Type B pancreatic cell (in vitro differentiated cells): ENCODE data around the gene TSHR. TPM values are rescaled to one million over a fixed set of nuclear protein-coding genes. Genes with fewer than 3 reads are reported as not detected.

Experiments used
- DNase-seq: peaks from one replicate; pipeline ENCODE4 v3.0.0; 2021; ENCODE audit warnings: mixed read lengths; ENCODE audit not compliant: unreplicated experiment; ENCODE audit errors: extremely low spot score
- H3K27ac Mint-ChIP-seq: 2 replicates; pipeline ENCODE4 v1.8.0; 2021; ENCODE audit warnings: mild to moderate bottlenecking, mixed read lengths
- H3K27me3 Mint-ChIP-seq: 2 replicates; pipeline ENCODE4 v1.8.0; 2021; ENCODE audit warnings: mixed read lengths
- H3K36me3 Mint-ChIP-seq: 2 replicates; pipeline ENCODE4 v1.8.0; 2021; ENCODE audit warnings: mixed read lengths
- H3K4me1 Mint-ChIP-seq: one replicate; pipeline ENCODE4 v1.8.0; 2021; ENCODE audit warnings: mixed read lengths; ENCODE audit not compliant: unreplicated experiment
- H3K4me3 Mint-ChIP-seq: 2 replicates; pipeline ENCODE4 v1.8.0; 2021; ENCODE audit warnings: mild to moderate bottlenecking, mixed read lengths
- H3K9me3 Mint-ChIP-seq: 2 replicates; pipeline ENCODE4 v1.8.0; 2021; ENCODE audit warnings: mixed read lengths
- total RNA-seq: library from RNA; stranded (reverse); gene quantifications from 2 replicates; pipeline ENCODE4 v1.2.1, GENCODE V29; 2021; ENCODE audit warnings: low replicate concordance
- TF ChIP-seq, protein P1 (sequence below): fragments of 200-600 bp; sonication (generic); conservative IDR thresholded peaks from 2 replicates; pipeline ENCODE4 v1.5.0; 2021; ENCODE audit warnings: antibody characterized with exemption, mild to moderate bottlenecking

Gene TSHR
- total RNA-seq, 1 donor from 2014 or later, result 0.65 TPM

DNA sequence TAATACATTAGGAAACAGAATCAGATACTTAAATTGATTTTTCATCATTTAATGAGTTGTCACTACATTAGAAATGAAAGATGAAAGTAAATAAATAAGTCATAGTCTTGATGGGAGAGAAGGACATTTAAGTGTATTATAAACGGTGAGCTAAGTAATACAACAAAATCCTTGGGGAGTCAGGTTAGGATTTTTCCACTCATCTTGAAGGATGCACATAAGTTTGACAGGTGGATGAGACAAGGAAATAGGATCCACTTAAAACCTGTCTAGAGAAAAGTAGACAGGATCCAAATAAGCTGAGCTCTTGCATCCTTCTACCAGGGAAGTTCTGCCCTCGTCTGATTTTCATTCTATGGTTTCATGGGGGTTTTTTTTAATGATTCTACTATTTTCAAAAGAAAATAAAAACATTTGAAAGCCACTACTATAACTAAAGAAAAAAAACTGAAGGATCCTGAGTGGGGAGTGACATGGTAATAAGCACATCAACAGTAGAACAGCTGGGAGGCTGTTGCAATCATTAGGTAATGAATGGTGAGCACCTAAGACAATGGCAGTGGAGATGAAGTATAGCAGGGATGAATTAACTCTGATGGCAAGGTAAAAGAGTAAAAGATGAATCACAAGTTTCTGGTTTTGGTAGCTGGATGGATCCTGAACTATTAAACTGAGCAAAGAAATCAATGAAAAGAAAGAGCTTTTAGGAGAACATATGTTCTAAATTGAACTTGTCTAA is 30.9 kb upstream of the TSHR start:
- no peaks in the 10 kb centered on the region for H3K4me1 Mint-ChIP-seq
- DNase-seq, result no peak
- TF ChIP-seq, protein P1, sequence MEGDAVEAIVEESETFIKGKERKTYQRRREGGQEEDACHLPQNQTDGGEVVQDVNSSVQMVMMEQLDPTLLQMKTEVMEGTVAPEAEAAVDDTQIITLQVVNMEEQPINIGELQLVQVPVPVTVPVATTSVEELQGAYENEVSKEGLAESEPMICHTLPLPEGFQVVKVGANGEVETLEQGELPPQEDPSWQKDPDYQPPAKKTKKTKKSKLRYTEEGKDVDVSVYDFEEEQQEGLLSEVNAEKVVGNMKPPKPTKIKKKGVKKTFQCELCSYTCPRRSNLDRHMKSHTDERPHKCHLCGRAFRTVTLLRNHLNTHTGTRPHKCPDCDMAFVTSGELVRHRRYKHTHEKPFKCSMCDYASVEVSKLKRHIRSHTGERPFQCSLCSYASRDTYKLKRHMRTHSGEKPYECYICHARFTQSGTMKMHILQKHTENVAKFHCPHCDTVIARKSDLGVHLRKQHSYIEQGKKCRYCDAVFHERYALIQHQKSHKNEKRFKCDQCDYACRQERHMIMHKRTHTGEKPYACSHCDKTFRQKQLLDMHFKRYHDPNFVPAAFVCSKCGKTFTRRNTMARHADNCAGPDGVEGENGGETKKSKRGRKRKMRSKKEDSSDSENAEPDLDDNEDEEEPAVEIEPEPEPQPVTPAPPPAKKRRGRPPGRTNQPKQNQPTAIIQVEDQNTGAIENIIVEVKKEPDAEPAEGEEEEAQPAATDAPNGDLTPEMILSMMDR, result no peak
- no peak overlapping the region for H3K4me3 Mint-ChIP-seq
- H3K27me3 Mint-ChIP-seq, result no peaks in the 10 kb centered on the region
- no peaks in the 10 kb centered on the region for H3K9me3 Mint-ChIP-seq
- no peak overlapping the region for H3K27ac Mint-ChIP-seq
- no peaks in the 10 kb centered on the region for H3K36me3 Mint-ChIP-seq

DNA sequence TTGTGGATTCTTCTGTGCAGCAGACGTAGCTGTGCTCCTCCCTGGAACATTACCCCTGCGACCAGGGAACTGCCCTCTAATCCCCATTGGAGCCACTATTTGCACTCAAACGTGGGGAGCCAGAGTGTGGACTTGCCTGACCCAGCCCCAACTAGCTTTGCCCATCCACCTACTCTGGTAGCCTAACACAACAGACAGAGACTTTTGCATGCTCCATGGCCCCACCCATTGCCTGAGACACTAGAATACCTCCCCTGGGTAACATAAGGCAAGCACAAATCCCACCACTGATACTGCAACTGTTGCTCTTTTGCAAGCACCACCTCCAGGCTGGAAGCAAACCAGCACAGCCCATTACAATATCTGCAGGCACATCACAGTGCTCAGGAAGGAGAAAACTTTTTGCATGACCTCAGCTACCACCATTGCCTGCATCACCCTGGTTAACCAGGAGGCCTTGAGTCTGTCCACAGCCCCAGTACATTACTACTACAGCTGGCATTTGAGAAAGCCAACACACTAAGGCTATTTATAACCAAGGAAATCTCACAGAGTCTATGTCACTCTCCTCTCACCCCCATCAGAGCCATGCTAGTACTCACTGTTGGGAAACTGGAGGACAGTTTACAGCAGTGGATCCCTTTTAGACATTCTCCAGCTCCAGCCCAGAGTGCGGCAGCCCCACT is 28.9 kb upstream of the TSHR start:
- DNase-seq, result no peak
- H3K4me3 Mint-ChIP-seq, result no peak overlapping the region
- no peak overlapping the region for H3K27ac Mint-ChIP-seq
- no peaks in the 10 kb centered on the region for H3K9me3 Mint-ChIP-seq
- TF ChIP-seq, protein P1, result no peak
- H3K36me3 Mint-ChIP-seq, result no peaks in the 10 kb centered on the region
- H3K27me3 Mint-ChIP-seq, result no peaks in the 10 kb centered on the region
- no peaks in the 10 kb centered on the region for H3K4me1 Mint-ChIP-seq

DNA sequence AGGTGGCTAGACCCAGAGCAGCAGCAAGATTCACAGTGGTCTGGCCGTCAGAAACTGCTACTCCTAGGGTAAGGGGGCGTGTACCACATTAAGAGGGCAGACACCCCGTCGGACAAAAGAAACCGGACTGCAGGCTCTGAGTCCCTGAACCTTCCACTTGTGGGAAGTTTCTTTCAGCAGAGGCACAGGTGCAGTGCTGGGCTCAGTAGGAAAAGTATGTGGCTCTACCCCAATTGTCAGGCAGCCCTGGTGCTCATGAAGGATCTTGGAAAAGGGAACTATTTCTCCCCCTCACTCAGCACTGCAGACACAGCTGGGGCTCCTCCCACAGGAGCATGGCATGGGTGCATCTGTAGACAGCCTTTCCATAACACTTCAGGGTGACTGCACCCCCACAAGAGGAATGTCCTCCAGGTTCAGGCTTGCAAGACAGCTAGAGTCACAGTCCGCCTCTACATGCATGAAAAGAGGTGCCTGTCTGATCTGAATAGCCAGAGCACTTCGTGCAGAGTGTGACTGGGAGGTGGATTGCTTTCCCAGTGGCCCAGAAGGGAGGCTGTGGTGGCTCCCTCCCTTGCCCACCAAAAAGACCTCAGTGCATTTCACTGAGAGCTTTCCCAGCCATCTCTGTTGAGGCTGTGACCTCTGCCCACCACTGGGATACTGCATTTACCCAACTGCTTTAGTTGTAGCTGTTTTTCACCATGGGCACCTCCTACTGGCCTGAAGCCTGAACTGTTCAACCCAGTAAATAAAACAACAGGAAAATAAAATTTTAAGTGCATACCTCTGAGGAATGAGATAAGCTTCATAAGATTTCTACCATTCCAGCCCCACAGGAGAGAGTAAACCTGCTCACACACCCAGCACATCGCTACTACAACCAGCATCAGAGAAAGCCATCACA is 28.1 kb upstream of the TSHR start:
- no peaks in the 10 kb centered on the region for H3K27me3 Mint-ChIP-seq
- H3K4me1 Mint-ChIP-seq, result no peaks in the 10 kb centered on the region
- no peaks in the 10 kb centered on the region for H3K9me3 Mint-ChIP-seq
- H3K27ac Mint-ChIP-seq, result no peak overlapping the region
- TF ChIP-seq, protein P1, result no peak
- no peak overlapping the region for H3K4me3 Mint-ChIP-seq
- no peak for DNase-seq
- no peaks in the 10 kb centered on the region for H3K36me3 Mint-ChIP-seq

DNA sequence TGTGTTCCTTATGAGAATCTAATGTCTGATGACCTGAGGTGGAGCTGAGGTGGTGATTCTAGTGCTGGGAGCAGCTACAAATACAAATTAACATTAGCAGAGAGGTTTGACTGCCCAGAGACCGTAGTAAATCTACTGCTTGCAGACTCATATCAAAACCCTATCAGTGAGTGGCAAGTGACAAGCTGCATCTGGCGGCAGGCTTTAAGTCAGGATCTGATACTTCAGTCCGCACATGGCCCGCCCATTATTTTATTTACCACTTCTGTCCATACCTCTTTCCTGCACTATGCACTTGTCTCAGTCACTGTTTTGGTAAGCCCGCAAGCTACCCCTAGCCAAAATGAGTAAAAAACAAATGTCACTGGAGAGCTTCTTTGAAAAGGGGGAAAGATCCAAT is 25.3 kb upstream of the TSHR start:
- Mint-ChIP-seq H3K27ac (no peak overlapping the region), H3K9me3 (no peaks in the 10 kb centered on the region), H3K36me3 (no peaks in the 10 kb centered on the region), H3K27me3 (no peaks in the 10 kb centered on the region), H3K4me1 (peaks cover 3% of the 10 kb centered on the region), H3K4me3 (no peak overlapping the region)
- DNase-seq, result no peak
- TF ChIP-seq, protein P1, result no peak

DNA sequence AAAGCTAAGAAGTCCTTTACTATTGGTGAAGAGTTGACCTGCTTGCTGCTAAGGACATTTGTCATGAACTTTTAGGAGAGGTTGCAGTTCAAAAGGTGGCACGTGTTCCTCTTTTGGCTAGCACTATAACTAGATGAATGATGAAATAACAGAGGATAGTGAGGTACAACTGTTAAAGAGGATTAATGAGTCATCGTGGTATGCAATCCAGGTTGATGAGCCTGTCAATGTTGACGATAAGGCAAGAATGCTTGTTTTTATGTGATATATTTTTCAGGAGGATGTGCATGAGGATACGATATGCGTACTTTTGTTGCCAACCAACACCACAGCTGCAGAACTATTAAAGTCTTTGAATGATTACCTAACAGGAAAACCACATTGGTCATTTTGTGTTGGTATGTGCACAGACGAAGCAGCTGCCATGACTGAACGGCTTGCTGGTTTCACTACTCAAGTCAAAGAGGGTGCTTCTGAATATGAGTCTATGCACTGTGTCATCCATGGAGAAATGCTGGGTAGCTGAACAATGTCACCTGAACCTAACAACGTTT is 24.5 kb upstream of the TSHR start:
- Mint-ChIP-seq H3K36me3 (no peaks in the 10 kb centered on the region), H3K4me3 (no peak overlapping the region), H3K4me1 (peaks cover 3% of the 10 kb centered on the region), H3K27me3 (no peaks in the 10 kb centered on the region), H3K9me3 (no peaks in the 10 kb centered on the region), H3K27ac (no peak overlapping the region)
- TF ChIP-seq, protein P1, result no peak
- no peak for DNase-seq
